ENCODE data around the gene NHLRC1. TPM values are rescaled to one million over a fixed set of nuclear protein-coding genes. Genes with fewer than 3 reads are reported as not detected.
A peak's percentile ranks its signal among the peaks of the same experiment; 100 is the strongest.

NHLRC1 gene
- total RNA-seq, 1 donor, result 3.0 TPM

DNA sequence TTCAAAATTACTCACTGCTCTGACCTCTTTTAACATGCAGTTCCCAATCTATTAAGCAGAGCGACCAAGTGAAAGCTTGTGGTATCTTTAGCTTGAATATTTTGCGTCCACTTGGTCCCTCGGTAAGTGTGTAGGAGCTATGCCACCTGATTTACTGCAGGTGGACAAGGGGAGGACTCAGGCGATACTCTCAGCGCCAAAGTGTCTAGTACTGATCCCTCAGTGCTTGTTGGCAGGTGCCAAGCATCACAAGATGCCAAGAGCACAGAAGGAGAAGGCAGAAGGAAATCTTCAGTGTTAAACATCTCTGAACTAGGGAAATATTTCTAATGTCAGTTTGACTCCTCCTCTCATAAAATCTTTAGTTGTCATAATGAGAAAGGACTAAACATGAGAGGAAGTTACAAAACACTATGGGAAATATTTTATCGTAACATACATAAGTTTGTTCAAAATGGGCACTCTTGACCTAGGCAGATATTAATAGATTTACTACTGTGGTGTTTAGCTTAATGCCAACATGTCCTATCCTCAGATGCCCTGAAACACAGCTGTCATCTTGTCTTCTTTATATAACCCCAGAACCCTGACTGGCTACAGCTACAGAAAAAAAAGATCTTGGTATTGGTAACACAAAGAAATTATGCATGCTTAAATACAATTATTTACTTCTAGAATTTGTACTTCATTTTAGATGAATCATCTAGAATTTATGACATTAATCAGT is 19.5 kb downstream of the NHLRC1 start:
- TF ChIP-seq, protein P1, sequence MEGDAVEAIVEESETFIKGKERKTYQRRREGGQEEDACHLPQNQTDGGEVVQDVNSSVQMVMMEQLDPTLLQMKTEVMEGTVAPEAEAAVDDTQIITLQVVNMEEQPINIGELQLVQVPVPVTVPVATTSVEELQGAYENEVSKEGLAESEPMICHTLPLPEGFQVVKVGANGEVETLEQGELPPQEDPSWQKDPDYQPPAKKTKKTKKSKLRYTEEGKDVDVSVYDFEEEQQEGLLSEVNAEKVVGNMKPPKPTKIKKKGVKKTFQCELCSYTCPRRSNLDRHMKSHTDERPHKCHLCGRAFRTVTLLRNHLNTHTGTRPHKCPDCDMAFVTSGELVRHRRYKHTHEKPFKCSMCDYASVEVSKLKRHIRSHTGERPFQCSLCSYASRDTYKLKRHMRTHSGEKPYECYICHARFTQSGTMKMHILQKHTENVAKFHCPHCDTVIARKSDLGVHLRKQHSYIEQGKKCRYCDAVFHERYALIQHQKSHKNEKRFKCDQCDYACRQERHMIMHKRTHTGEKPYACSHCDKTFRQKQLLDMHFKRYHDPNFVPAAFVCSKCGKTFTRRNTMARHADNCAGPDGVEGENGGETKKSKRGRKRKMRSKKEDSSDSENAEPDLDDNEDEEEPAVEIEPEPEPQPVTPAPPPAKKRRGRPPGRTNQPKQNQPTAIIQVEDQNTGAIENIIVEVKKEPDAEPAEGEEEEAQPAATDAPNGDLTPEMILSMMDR (IDR thresholded peaks at IDR 0.05; ENCODE audit: insufficient read depth, low read length), result no peak
- no peak overlapping the region for H3K4me3 ChIP-seq (ENCODE audit: low read depth, low read length)
- no peak for DNase-seq (ENCODE audit: low read depth)

DNA sequence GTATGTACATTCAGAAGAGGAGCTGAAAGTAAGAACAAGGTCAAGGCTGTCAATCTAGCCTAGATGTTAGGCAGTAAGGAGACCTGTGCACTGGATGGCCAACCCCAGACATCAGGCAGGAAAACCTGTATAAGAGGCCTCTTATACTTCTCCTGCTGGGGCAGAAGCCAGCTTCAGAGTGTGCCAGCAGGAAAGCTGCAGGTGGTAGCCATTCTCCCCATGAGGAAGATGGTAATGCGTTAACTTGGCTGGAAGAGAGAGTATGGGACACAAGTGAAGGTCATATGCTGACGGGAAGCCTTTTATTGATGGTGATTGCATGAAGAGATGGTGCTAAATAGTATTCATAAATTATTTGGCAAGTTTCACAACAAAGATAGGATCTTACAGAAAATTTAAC is 20.6 kb downstream of the NHLRC1 start:
- no peak for DNase-seq (ENCODE audit: low read depth)
- no peak overlapping the region for H3K4me3 ChIP-seq (ENCODE audit: low read depth, low read length)
- TF ChIP-seq, protein P1 (IDR thresholded peaks at IDR 0.05; ENCODE audit: insufficient read depth, low read length), result no peak

DNA sequence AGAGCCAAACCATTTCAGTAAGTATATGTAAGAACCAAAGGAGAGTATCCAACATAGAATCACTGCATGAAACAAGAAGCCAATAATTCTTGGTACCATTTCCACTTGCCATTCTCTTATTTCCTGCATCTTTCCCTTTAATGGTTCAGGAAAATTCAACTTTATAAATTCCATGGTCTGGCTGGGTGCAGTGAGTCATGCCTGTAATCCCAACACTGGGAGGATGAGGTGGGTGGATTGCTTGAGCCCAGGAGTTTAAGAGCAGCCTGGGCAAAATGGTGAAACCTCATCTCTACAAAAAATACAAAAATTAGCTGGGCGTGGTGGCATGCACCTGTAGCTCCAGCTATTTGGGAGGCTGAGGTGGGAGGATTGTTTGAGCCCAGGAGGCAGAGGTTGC is 21.2 kb downstream of the NHLRC1 start:
- H3K4me3 ChIP-seq (ENCODE audit: low read depth, low read length), result no peak overlapping the region
- TF ChIP-seq, protein P1 (IDR thresholded peaks at IDR 0.05; ENCODE audit: insufficient read depth, low read length), result no peak
- peak; percentile 43 for DNase-seq (ENCODE audit: low read depth)

DNA sequence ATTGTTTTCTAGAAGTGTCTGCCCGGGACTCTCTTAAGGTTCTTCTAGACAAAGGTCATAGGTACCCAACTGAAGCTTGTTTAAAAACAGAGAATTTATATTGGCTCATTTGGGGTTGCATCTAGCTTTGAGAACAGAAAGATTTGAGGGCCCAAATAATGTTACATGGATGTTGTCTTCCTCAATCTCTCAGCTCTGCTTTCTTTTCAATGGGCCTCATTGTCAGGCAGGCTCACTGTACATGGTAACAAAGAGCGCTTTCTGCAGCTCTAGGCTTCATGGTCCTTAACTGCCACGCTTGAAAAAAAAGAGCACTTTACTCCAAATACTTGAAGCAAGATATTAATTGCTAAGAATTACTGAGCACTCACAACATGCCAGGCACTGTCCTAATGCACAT is 22.2 kb downstream of the NHLRC1 start:
- TF ChIP-seq, protein P1 (IDR thresholded peaks at IDR 0.05; ENCODE audit: insufficient read depth, low read length), result no peak
- DNase-seq (ENCODE audit: low read depth), result no peak
- H3K4me3 ChIP-seq (ENCODE audit: low read depth, low read length), result no peak overlapping the region

DNA sequence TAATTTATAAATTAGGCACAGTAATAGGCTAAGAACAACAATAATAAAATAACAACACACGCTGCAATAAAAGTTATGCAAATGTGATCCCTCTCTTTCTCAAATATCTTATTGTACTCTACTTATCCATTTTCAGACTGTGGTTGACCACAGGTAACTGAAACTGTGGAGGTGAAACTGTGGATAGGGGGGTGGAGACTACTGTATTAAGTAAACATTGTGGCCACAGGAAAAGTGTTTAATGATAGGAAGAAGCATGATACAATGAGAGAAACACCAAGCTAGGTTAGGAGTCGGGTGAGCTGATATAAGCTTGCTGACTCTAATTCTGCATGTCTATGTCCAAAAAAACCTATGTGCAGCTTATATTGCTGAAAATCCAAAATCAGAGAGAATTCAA is 23.0 kb downstream of the NHLRC1 start:
- TF ChIP-seq, protein P1 (IDR thresholded peaks at IDR 0.05; ENCODE audit: insufficient read depth, low read length), result no peak
- H3K4me3 ChIP-seq (ENCODE audit: low read depth, low read length), result no peak overlapping the region
- DNase-seq (ENCODE audit: low read depth), result no peak

DNA sequence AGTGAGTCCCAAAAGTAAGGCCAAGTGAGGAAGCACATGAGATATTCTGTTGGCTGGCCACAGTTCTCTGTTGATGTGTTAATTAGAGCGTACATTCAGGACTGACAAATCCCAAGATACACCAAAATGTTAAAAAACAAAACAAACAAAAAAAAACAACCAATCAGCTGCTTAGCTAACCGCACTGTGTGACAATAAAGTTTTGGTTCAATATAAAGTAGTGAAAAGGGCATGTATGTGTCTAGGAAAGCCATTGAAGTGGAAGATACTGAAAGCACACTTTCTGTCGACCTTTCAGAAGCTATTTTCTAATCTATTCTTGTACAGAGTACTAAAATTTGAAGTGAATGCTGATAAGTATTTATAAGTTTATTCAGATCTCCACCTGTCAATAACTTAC is 26.1 kb downstream of the NHLRC1 start:
- TF ChIP-seq, protein P1 (IDR thresholded peaks at IDR 0.05; ENCODE audit: insufficient read depth, low read length), result no peak
- no peak for DNase-seq (ENCODE audit: low read depth)
- no peak overlapping the region for H3K4me3 ChIP-seq (ENCODE audit: low read depth, low read length)

DNA sequence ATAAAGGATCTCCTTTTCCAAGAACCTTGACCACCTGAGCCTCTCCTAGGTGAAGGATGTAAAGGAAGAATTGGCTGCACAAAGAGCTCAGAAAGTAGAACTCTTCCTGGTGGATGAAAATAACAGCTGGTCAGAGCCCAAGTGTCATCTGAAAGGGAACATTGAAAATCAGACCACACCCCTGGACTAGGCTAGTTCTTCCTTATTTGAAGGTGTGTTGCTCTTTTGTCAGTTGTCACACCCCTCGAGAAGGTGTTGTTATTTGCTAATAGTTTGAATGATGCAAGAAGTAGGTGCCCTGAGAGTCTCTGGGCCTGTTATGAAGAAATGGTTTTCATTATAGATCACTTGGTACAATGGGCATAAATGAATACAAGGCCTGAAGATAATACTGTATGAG is 31.1 kb downstream of the NHLRC1 start:
- no peak for DNase-seq (ENCODE audit: low read depth)
- TF ChIP-seq, protein P1 (IDR thresholded peaks at IDR 0.05; ENCODE audit: insufficient read depth, low read length), result no peak
- no peak overlapping the region for H3K4me3 ChIP-seq (ENCODE audit: low read depth, low read length)
